HepG2 (cell line): ENCODE data around the gene OR2V2. TPM values are rescaled to one million over a fixed set of nuclear protein-coding genes. Genes with fewer than 3 reads are reported as not detected.

ENCODE experiments used
- ATAC-seq: fragments of 200-7000 bp; cut with Tn5 transposase; 3 replicates; pipeline ENCODE4 v1.9.1; 2020; ENCODE audit warnings: mild to moderate bottlenecking, moderate library complexity
- BruUV-seq: library from RNA; stranded (reverse); fragments of 400-500 nt; replicated peaks from 2 replicates; lab custom pipeline; 2021; lab: Mats Ljungman, UMichigan
- CTCF ChIA-PET: fragments of 300-600 bp; formaldehyde crosslinking; extraction: SDS; loops from one replicate; lab custom pipeline; 2021; ENCODE audit warnings: low total read pairs, inconsistent platforms, low intra/inter-chr PET ratio; lab: Yijun Ruan, JAX
- POLR2A ChIA-PET: fragments of 350-600 bp; sonication (Branson Sonifier 250); formaldehyde crosslinking; loops from one replicate; lab custom pipeline; 2020; ENCODE audit warnings: antibody characterized with exemption, inconsistent platforms; lab: Yijun Ruan, JAX
- DNase-seq: peaks from one replicate; pipeline ENCODE4 v3.0.0-alpha.2; 2015; ENCODE audit warnings: low spot score
- FAIRE-seq: peaks from 3 replicates; lab custom pipeline; 2011; peaks lifted over from hg19 to GRCh38; lab: Jason Lieb, UNC
- H2AFZ ChIP-seq: one replicate; pipeline ENCODE4 v1.6.1; 2011; ENCODE audit warnings: low read length, inconsistent platforms
- H3K27ac ChIP-seq: fragments of 300-600 bp; 3 replicates; pipeline ENCODE4 v1.8.0; 2011; ENCODE audit warnings: mixed run types, mild to moderate bottlenecking, mixed read lengths, low read length, inconsistent platforms; ENCODE audit not compliant: insufficient read depth; ENCODE audit errors: extremely low read length
- H3K27me3 ChIP-seq, 2 experiments: fragments of 200-600 bp in 1 of 2; 2 replicates in 1 of 2; 3 replicates in 1 of 2; pipeline versions ENCODE4 v1.6.0 to v1.8.0; 2011; ENCODE audit warnings: low read length in 2 of 2, mild to moderate bottlenecking in 2 of 2, moderate library complexity in 2 of 2, inconsistent platforms in 1 of 2; ENCODE audit not compliant: insufficient read depth in 2 of 2, control insufficient read depth in 1 of 2
- H3K36me3 ChIP-seq, 2 experiments: fragments of 200-600 bp in 1 of 2; replicated peaks in 1 of 2; 2 replicates in 1 of 2; 3 replicates in 1 of 2; pipeline versions ENCODE4 v1.5.1 to v1.8.0; 2011; ENCODE audit warnings: low read length in 2 of 2, inconsistent platforms in 1 of 2; ENCODE audit not compliant: insufficient read depth in 2 of 2, control insufficient read depth in 1 of 2
- H3K4me1 ChIP-seq: 2 replicates; pipeline ENCODE4 v1.5.1; 2012; ENCODE audit warnings: low read length, inconsistent platforms; ENCODE audit not compliant: insufficient read depth
- H3K4me2 ChIP-seq: 2 replicates; pipeline ENCODE4 v1.6.0; 2011; ENCODE audit warnings: low read depth, low read length, inconsistent platforms
- H3K4me3 ChIP-seq, 3 experiments: fragments of 200-600 bp in 1 of 3; sonication (generic), shearing (Covaris generic) in 1 of 3; replicated peaks in 1 of 3; 2 replicates each; pipeline ENCODE4 v1.5.1; 2011 to 2016; ENCODE audit warnings: low read length in 3 of 3, inconsistent platforms in 2 of 3, low read depth in 2 of 3, mild to moderate bottlenecking in 2 of 3, control low read depth in 1 of 3, mixed read lengths in 1 of 3; ENCODE audit not compliant: insufficient read depth in 1 of 3
- H3K79me2 ChIP-seq: one replicate; pipeline ENCODE4 v1.6.1; 2011; ENCODE audit warnings: low read length, inconsistent platforms; ENCODE audit not compliant: insufficient read depth
- H3K9ac ChIP-seq: 2 replicates; pipeline ENCODE4 v1.6.0; 2011; ENCODE audit warnings: mild to moderate bottlenecking, low read depth, low read length, inconsistent platforms; ENCODE audit not compliant: insufficient read depth
- H3K9me3 ChIP-seq: 2 replicates; pipeline ENCODE4 v1.5.1; 2012; ENCODE audit warnings: mild to moderate bottlenecking, low read length
- H4K20me1 ChIP-seq: 2 replicates; pipeline ENCODE4 v1.6.0; 2011; ENCODE audit warnings: inconsistent platforms, mild to moderate bottlenecking, low read length, moderate library complexity; ENCODE audit not compliant: insufficient read depth
- AHR ChIP-seq: IDR thresholded peaks from 2 replicates; pipeline ENCODE4 v1.6.1; 2018; ENCODE audit warnings: missing genetic modification reagents, missing compliant biosample characterization
- CREB1 ChIP-seq, 2 experiments: fragments of 450-650 bp in 1 of 2; IDR thresholded peaks; 2 replicates each; pipeline ENCODE4 v1.6.1; 2016 to 2017; ENCODE audit warnings: control low read depth in 1 of 2, mild to moderate bottlenecking in 1 of 2, missing compliant biosample characterization in 1 of 2, missing genetic modification characterization in 1 of 2
- DPF2 ChIP-seq: sonication (generic); formaldehyde crosslinking; IDR thresholded peaks from 2 replicates; pipeline ENCODE4 v1.4.0; 2020; ENCODE audit warnings: mild to moderate bottlenecking, low read depth, missing genetic modification reagents, borderline replicate concordance
- FIP1L1 ChIP-seq: fragments of 200-400 bp; formaldehyde crosslinking; IDR thresholded peaks from 2 replicates; pipeline ENCODE4 v1.6.1; 2018; ENCODE audit warnings: low read depth, mild to moderate bottlenecking, low read length, moderate library complexity, borderline replicate concordance; ENCODE audit not compliant: insufficient read depth
- HCFC1 ChIP-seq: fragments of 150-350 bp; IDR thresholded peaks from 2 replicates; pipeline ENCODE4 v1.6.1; 2014; ENCODE audit warnings: low read depth, low read length
- MATR3 ChIP-seq: sonication (generic); formaldehyde crosslinking; IDR thresholded peaks from 2 replicates; pipeline ENCODE4 v1.4.0; 2020; ENCODE audit warnings: missing genetic modification reagents
- ONECUT2 ChIP-seq: sonication (generic); formaldehyde crosslinking; IDR thresholded peaks from 2 replicates; pipeline ENCODE4 v1.4.0; 2020; ENCODE audit warnings: missing genetic modification reagents
- SMARCC2 ChIP-seq: fragments of 450-650 bp; IDR thresholded peaks from 2 replicates; pipeline ENCODE4 v1.6.1; 2017; ENCODE audit warnings: antibody characterized with exemption, mild to moderate bottlenecking
- ZBTB3 ChIP-seq: sonication (generic); formaldehyde crosslinking; IDR thresholded peaks from 2 replicates; pipeline ENCODE4 v1.4.0; 2020; ENCODE audit warnings: low read depth, mild to moderate bottlenecking, moderate library complexity, missing genetic modification reagents, borderline replicate concordance
- ZMYM4 ChIP-seq: sonication (generic); formaldehyde crosslinking; IDR thresholded peaks from 2 replicates; pipeline ENCODE4 v1.8.1; 2023; ENCODE audit warnings: mild to moderate bottlenecking, missing genetic modification reagents
- ZNF274 ChIP-seq: sonication (generic); formaldehyde crosslinking; IDR thresholded peaks from 2 replicates; pipeline ENCODE4 v1.5.1; 2020; ENCODE audit warnings: mild to moderate bottlenecking, missing genetic modification reagents
- ZNF430 ChIP-seq: sonication (generic); formaldehyde crosslinking; IDR thresholded peaks from 2 replicates; pipeline ENCODE4 v1.9.0; 2021; ENCODE audit warnings: mild to moderate bottlenecking, missing genetic modification reagents
- ZNF558 ChIP-seq: sonication (generic); formaldehyde crosslinking; IDR thresholded peaks from 2 replicates; pipeline ENCODE4 v1.9.0; 2022; ENCODE audit warnings: mild to moderate bottlenecking, missing genetic modification reagents, borderline replicate concordance
- ZNF607 ChIP-seq: sonication (generic); formaldehyde crosslinking; IDR thresholded peaks from 2 replicates; pipeline ENCODE4 v1.5.1; 2020; ENCODE audit warnings: missing genetic modification reagents, mild to moderate bottlenecking, borderline replicate concordance
- ZNF777 ChIP-seq: sonication (generic); formaldehyde crosslinking; IDR thresholded peaks from 2 replicates; pipeline ENCODE4 v1.4.0; 2020; ENCODE audit warnings: missing genetic modification reagents
- ZNF782 ChIP-seq: sonication (generic); formaldehyde crosslinking; IDR thresholded peaks from 2 replicates; pipeline ENCODE4 v1.4.0; 2020; ENCODE audit warnings: missing genetic modification reagents, mild to moderate bottlenecking, borderline replicate concordance
- ZSCAN12 ChIP-seq: sonication (generic); formaldehyde crosslinking; IDR thresholded peaks from 2 replicates; pipeline ENCODE4 v1.9.0; 2021; ENCODE audit warnings: mild to moderate bottlenecking, missing genetic modification reagents
- WGBS: methylation state at CpG from one replicate; pipeline ENCODE4 v1.1.6; 2017; ENCODE audit warnings: low lambda C conversion rate; 5-methylcytosine and 5-hydroxymethylcytosine counted together
- in situ Hi-C: cut with HindIII; loops from 2 replicates; pipeline ENCODE4 v1.10.0; 2017; ENCODE audit warnings: low pct_unique_long_range_greater_than_20kb; ENCODE audit not compliant: extremely low pct_ligation_motif_present
- intact Hi-C: fragments of 100-400 bp; cut with micrococcal nuclease; formaldehyde crosslinking; loops from one replicate; pipeline ENCODE4 v1.10.0; 2022; ENCODE audit not compliant: unreplicated experiment
- polyA plus RNA-seq, 8 experiments: library from polyadenylated mRNA; depleted of rRNA in 3 of 8; stranded (reverse) in 7 of 8; unstranded in 1 of 8; fragments of >200 nt; fragmentation: Illumina TruSeq in 4 of 8; extraction: Trizol in 4 of 8; gene quantifications; 2 replicates each; pipeline versions ENCODE4 v1.2.1 to v1.2.3, GENCODE V29; 2011 to 2016; ENCODE audit warnings: low read depth in 4 of 8, missing spikeins in 1 of 8, mixed read lengths in 1 of 8; ENCODE audit not compliant: insufficient read depth in 1 of 8
- total RNA-seq, 5 experiments: library from RNA; depleted of rRNA; stranded (reverse); fragments of >200 nt; fragmentation: Illumina TruSeq; extraction: Trizol; gene quantifications; 2 replicates each; pipeline ENCODE4 v1.2.3, GENCODE V29; 2016; ENCODE audit warnings: low read depth in 1 of 5
- TF ChIP-seq, protein P1 (sequence below): sonication (generic); formaldehyde crosslinking; IDR thresholded peaks from 2 replicates; pipeline ENCODE4 v1.4.0; 2020; ENCODE audit warnings: missing genetic modification reagents, mild to moderate bottlenecking, borderline replicate concordance
- TF ChIP-seq, protein P2 (sequence below): sonication (generic); formaldehyde crosslinking; IDR thresholded peaks from 2 replicates; pipeline ENCODE4 v1.8.0; 2022; ENCODE audit warnings: missing genetic modification reagents, low read depth, mild to moderate bottlenecking, borderline replicate concordance
- TF ChIP-seq, protein P3 (sequence below): sonication (generic); formaldehyde crosslinking; IDR thresholded peaks from 2 replicates; pipeline ENCODE4 v1.4.0; 2020; ENCODE audit warnings: missing genetic modification reagents, low read depth, mild to moderate bottlenecking, borderline replicate concordance

OR2V2 gene
- total and polyA plus RNA-seq, 2 of the 13 experiments (the other 11 are each of a cell fraction or from before 2014, with no cell fraction given), result not detected

DNA sequence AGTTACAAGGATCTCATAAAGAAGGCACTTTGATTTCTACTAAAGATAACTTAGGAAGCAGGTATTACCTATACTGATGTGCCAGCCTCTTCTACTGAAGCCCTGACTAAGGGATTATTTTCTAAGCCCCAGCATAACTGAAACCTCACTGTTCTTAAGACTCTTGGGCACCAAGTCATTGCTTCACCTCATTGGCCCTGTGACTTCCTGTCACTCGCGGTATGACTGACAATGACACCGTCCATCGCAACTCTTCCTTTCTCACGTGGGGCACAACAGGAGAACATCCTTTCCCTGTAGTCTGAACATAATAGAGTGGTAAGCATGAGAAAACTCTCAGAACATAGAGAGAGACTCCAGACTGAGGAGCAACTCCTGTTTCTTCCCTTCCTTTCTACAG, 6.4 kb downstream of the OR2V2 start:
- CTCF ChIA-PET, result no interaction called here
- no peak overlapping the region for H2AFZ ChIP-seq
- no TSS peak for BruUV-seq
- intact Hi-C loops, result loop anchor here (10.0 kb wide), 1 partner anchor 289 kb away; the partner anchor contains the start of gene ZFP62
- 52% methylated on average over 5 of the region's 5 CpGs for WGBS
- no peaks in the 10 kb centered on the region for H3K36me3 ChIP-seq
- DNase-seq, result no peak
- in situ Hi-C loops, result loop anchor here (10.0 kb wide), 1 partner anchor 369 kb away; no protein-coding TSS in a partner anchor
- no peak overlapping the region for H3K4me3 ChIP-seq
- H3K27me3 ChIP-seq, result peaks cover 12 to 63% of the 10 kb centered on the region in 2 experiments; a peak in 4 of 5 replicates
- no peaks in the 10 kb centered on the region for H3K4me1 ChIP-seq
- TF ChIP-seq ZNF430 (no peak), ZBTB3 (CRISPR knock-in tag) (no peak), ONECUT2 (CRISPR knock-in tag) (no peak), MATR3 (no peak), HCFC1 (no peak), SMARCC2 (no peak), DPF2 (CRISPR knock-in tag) (no peak), FIP1L1 (no peak), AHR (CRISPR knock-in tag) (no peak), ZMYM4 (no peak), ZNF777 (CRISPR knock-in tag) (no peak), CREB1 (IDR thresholded peaks at IDR 0.05) (no peak), CREB1 (CRISPR knock-in tag; IDR thresholded peaks at IDR 0.05) (no peak), ZSCAN12 (CRISPR knock-in tag) (no peak), ZNF782 (CRISPR knock-in tag) (no peak), ZNF274 (CRISPR knock-in tag) (no peak), ZNF607 (CRISPR knock-in tag) (no peak), ZNF558 (no peak)
- TF ChIP-seq, protein P1, sequence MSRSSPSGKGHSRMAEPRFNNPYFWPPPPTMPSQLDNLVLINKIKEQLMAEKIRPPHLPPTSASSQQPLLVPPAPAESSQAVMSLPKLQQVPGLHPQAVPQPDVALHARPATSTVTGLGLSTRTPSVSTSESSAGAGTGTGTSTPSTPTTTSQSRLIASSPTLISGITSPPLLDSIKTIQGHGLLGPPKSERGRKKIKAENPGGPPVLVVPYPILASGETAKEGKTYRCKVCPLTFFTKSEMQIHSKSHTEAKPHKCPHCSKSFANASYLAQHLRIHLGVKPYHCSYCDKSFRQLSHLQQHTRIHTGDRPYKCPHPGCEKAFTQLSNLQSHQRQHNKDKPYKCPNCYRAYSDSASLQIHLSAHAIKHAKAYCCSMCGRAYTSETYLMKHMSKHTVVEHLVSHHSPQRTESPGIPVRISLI (CRISPR knock-in tag), result no peak
- TF ChIP-seq, protein P2, sequence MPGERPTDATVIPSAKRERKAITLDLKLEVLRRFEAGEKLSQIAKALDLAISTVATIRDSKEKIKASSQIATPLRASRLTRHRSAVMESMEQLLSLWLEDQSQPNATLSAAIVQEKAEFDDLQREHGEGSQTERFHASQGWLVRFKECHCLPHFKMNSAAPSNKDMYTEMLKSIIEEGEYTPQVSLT (CRISPR knock-in tag), result no peak
- TF ChIP-seq, protein P3, sequence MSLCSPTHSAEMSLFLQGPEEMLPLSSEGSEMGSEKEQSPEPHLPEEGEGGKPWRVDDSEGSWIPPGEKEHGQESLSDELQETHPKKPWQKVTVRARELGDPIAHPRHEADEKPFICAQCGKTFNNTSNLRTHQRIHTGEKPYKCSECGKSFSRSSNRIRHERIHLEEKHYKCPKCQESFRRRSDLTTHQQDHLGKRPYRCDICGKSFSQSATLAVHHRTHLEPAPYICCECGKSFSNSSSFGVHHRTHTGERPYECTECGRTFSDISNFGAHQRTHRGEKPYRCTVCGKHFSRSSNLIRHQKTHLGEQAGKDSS (CRISPR knock-in tag), result no peak
- TF ChIP-seq, all 625 proteins: peak for 0
- no peak overlapping the region for H3K9ac ChIP-seq
- POLR2A ChIA-PET, result no interaction called here
- H3K9me3 ChIP-seq, result no peaks in the 10 kb centered on the region
- ATAC-seq (no peak), FAIRE-seq (no peak)
- no peak overlapping the region for H3K4me2 ChIP-seq
- no peaks in the 10 kb centered on the region for H4K20me1 ChIP-seq
- H3K27ac ChIP-seq, result no peak overlapping the region
- no peaks in the 10 kb centered on the region for H3K79me2 ChIP-seq
